NCI-H2196 treated with DMSO at 0.1 percent for 48 hours (cell line): ENCODE measurements around the gene DAPP1.
A peak's percentile ranks its signal among the peaks of the same experiment; 100 is the strongest.
"Not testable (repeated sequence)": the region's sequence is repeated elsewhere in the genome, so short reads cannot be mapped to it uniquely, and the experiment has no call there.

Experiments used
- DNase-seq: peaks from one replicate; lab custom pipeline; 2025; ENCODE audit not compliant: unreplicated experiment; lab: John Stamatoyannopoulos, UW

DAPP1 gene, protein sequence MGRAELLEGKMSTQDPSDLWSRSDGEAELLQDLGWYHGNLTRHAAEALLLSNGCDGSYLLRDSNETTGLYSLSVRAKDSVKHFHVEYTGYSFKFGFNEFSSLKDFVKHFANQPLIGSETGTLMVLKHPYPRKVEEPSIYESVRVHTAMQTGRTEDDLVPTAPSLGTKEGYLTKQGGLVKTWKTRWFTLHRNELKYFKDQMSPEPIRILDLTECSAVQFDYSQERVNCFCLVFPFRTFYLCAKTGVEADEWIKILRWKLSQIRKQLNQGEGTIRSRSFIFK

DNA sequence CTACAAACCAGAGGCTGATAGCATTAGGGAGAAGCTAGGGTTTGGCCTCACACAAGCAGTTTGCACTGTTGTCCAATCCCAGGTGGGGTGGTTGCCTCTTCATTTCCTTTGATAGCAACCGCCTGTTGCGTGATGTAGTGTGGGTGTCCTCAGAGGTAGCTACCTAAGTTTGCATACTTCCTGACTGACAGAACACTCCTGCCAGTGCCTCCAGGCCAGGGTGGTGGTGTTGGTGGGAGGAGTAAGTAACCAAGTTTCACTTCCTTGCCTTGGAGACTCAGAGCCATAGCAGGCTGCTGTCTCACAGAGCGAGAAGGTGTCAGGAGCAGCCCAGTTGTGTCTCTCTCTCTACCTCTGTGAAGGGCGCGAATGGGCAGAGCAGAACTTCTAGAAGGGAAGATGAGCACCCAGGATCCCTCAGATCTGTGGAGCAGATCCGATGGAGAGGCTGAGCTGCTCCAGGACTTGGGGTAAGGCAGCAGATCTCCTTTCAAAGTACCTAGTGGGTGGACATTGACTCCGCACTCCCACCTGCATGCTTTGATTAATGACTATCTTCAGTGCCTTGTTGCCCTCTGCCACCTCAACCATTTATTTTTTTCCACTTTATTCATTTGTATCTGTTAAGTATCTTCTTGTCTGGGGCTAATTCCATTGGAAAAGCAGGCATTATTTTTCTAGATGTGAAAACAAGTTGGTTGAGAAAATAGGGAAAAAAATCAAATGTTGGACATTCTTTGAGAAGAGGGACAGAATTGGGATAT is at the start of gene DAPP1:
DAPP1 (plus strand) TSS at position 283 of the 764 bp plus-strand sequence; CDS start at position 370, 87 bp downstream.
- DNase-seq = no peak

DNA sequence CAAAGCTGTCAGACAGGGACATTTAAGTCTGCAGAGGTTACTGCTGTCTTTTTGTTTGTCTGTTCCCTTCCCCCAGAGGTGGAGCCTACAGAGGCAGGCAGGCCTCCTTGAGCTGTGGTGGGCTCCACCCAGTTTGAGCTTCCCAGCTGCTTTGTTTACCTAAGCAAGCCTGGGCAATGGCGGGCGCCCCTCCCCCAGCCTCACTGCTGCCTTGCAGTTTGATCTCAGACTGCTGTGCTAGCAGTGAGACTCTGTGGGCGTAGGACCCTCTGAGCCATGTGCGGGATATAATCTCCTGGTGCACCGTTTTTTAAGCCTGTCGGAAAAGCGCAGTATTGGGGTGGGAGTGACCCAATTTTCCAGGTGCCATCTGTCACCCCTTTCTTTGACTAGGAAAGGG is 45.8 kb upstream of the DAPP1 start:
- DNase-seq = not testable (repeated sequence)

DNA sequence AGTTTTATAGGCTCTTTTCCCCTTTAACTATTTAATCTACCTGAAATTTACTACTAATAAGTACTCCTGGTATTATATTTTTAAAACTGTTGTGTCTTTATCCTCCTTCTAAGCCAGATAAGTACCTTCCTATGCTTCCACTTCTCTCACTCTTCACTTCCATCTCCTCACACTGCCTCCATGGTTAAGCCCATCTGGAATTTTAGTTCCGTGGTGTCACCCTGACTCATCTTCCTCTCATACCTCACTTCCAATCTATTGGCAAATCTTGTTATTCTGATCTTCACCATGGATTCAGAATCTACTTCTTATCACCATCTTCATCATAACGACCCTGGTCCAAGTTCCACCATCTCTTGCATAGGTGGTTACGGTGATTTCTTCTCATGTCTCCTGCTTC is 32.7 kb upstream of the DAPP1 start:
- no peak for DNase-seq

DNA sequence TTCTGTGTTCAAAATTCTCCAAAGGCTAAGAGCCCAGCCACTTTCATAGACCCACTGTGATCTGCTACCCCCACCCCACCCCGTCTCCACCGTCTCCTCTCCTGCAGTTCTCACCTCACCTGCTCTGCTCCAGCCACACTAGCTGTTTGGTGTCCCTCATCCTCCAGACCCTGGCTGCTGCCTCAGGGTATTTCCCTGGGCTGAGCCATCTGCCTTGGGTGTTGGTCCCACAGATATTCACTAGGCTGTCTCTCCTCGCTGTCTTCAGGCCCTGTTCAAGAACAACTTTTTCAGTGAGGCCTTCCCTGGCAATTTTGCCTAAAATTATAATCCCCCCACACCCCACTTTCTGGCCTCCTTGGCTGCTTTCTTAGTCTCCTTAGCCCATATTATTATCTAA is 31.8 kb upstream of the DAPP1 start:
- DNase-seq = no peak

DNA sequence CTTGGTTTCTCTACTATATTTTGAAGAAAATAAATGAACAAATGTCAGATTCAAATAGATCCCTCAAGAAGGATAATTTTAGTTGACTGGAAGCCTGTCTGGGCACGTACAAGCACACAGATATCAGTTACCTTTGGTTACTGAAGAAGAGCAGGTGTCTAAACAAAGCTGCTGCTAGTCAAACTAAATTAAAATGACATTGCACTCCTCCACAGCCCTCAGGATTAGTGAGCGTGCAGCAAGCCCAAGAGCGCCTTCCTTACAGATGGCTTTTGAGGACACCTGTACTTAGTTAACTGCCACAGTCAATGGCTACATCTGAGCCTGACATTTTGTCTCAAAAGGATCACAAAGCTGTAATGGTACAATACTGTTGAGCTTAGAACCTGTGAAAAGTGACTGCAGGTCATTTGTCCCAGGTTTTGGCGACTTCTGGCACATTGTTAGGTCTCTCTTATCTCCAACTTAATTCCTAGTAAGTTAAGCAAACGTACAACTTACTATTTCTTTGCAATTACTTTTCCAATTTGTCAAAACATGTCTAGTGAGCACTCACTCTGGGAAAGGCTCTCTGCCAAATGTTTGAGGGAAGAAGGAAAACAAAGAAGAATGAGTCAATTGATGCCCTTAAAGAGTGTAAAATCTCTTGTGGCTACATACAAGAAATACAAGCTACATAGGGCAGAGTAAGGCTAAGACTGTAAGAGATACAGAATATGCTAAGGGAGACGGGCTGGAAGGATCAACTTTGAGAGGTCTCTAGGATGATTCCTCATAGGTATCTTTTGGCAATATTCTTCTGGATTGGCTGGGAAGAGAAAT is 25.6 kb upstream of the DAPP1 start:
- DNase-seq = peak; percentile 57

DNA sequence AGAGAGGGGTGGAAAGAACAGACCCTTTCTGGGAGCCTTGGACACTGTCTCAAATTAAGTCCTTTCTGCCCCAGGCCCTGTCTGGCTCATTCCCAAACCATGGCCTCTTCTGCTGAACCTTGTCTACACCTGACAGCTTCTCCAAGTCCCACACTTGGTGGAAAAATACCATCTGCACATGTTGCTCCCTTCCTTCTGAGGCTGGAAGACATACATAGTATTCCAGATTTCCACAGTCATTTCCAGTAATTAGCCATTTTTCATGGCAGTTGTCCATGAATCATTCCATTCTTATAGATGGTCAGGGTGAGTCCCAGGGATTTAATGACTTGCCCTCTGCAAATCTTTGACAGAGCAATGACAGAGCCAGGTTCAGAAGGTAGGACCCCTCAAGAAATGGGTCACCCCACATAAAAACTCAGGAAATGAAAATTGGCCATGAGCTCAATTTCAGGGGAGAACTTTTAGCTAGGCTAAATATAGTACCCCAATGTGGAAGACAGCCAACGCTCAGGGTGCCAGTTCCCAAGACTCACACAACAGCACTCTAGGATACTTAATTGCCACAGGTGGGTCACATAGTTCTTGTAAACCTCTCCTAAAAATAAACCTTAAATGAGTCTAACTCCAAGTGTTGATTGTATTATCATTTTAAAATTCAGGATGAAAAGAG is 16.2 kb upstream of the DAPP1 start:
- no peak for DNase-seq

DNA sequence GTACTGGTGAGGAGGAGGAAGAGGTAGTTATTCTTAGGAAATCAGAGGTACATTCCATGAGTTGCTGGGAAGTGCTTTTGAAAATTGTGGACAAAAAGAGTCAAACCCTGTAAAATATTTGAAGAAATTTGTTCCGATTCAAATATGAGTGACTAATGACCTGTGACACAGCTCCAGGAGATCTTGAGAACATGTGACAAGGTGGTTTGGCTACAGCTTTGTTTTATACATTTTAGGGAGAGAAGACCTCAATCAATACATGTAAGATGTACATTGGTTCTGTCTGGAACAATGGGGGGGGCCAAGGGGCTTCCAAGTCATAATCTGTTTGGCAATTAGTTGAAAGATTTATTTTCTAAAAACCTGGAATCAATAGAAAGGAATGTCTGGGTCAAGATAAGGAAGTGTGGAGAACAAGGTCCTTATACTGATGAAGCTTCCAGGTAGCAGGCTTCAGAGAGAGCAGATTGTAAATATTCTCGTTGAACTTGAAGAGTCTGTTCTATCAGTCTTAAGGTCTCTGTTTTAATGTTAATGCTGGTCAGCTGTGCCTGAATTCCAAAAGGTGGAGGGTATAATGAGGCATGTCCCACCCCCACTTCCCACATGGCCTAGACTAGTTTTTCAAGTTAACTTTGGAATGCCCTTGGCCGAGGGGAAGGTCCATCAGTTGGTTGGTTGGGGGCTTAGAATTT is 15.5 kb upstream of the DAPP1 start:
- no peak for DNase-seq

DNA sequence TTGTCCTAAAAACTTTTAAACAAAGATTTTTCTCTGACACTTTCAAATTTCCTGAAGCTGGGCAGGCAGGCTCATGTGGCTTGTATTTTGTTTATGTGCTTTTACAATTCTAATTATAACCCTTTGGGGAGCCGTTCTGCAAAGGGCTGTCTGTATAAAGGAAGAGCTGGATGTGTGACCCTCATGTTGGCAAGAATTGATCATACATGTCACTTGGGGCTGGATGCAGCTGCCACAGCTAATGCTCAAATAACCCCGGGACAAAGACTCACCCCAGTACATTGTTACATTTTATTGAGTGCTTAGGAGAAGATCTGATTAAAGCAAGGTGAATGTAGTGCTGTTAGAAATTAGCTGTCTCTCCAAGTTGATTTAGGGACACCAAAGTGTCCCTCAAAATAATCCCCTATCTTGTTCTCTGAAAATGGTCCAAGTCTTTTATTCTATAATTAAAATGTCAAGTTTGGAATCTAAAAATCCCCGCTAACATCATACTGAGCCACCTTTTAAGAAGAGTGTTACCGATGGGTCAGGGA is 13.0 kb upstream of the DAPP1 start:
- no peak for DNase-seq

DNA sequence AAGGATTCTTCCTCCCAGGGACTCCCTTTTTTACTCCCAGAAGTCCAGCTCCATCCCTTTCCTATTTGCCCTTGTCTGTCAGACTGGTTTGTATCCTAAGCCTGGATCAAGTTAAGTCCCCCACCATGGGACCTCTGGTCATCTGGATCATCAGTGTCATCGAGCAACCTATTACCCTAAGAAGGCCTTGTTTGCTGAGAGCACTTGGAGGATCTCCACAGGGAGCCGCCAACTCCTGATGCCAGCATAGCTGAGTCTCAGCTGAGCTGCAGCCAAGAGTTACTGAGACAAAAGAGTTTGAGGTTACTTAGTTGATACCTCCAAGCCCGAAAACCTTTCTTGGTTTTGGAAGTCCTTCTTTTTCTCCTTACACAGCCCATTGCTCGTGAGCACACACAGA is 10.1 kb upstream of the DAPP1 start:
- DNase-seq = no peak

DNA sequence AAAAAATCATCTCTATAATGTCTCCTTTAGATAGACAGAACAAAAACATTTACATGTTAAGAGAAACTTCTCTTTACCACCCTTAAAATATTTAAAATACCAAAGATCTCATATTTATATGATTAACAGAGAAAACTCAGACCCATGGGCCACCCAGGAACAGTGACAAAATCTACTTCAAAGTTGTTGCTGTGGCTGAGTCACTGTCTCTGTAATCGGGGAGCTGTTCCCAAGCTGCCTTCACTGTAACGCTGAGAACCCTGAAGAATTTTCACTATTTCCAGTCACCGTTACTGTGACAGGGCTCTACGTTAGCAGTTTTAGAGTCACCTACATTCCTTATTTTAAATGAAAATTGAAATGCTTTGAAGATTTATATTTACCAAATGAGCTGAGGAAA is 9.0 kb upstream of the DAPP1 start:
- DNase-seq = no peak

DNA sequence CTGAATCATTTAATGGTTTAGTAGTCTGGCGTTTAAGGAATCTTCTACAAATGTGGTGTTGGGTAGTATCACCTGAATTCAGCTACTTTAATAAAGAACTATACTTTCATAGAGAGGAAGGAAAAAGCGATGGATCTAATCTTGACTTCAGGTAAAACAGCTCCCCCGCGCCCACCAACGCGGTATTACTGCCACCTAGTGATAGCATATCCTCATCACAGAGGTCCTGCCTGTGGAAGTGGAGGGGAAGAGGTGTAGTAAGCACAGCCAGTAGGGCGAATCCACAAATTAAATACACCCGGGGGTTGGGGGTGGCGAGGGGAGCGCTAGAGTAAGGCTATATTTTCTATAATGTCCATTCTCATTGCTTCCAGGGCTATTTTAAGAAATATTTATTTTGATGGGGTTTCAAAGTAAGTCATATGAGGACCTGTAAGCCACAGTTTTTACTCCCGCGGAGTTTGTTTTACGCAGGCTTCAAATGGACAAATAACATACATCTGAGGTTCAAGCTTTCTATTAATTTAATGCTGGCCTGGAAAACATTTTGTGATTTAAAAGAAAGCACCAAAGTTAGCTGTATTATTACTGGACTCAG is 8.3 kb upstream of the DAPP1 start:
- no peak for DNase-seq

DNA sequence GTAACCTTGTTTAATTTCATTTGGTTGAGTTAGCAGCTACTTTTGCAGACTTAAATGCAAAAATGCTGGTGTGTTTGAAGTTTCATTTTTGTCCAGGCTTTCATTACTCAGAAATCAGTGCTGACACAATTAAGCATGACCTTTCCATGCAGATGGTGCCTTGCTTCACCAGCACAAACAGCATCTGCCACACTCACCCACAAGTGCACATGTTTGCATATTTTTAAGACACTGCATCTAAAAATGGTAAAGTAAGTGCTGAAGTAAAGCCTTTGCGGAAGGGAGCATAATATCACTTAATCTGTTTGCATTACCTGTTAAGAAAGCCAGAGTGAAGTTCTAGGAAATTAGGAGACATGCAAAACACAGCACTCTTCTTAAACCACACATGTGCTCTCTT is 7.3 kb upstream of the DAPP1 start:
- no peak for DNase-seq

DNA sequence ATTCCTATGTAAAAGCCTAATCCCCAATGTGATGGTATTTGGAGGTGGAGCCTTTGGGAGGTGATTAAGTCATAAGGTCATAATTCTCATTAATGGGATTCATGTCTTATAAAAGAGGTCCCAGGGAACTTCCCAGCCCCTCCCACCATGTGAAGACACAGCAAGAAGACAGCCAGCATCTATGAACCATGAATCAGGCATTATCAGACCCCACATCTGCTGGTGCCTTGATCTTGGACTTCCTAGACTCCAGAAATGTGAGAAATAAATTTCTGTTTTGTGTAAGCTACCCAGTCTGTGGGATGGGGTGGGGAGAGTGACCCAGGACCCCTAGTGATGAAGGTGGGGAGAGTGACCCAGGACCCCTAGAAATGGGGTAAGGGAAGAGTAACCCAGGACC is 6.1 kb upstream of the DAPP1 start:
- DNase-seq = no peak

DNA sequence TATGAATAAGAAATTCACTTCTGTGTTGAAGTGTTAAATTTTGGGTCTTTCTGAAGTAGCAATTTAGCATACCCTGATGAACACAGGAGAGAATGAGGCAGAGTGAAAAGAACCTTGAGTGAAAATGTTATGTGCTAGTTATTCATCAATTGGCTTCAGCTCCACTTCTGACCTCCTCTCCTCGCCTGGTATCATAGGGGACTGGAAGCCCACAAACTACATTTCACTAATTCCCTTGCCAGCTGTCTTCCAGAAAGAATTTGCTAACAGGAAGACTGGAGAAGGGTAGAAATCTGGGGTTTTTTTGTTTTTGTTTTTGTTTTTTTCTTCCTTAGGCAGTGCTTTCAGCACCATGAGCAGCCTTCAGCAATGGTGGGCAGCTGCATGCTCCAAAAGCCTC is 5.5 kb upstream of the DAPP1 start:
- DNase-seq = no peak

DNA sequence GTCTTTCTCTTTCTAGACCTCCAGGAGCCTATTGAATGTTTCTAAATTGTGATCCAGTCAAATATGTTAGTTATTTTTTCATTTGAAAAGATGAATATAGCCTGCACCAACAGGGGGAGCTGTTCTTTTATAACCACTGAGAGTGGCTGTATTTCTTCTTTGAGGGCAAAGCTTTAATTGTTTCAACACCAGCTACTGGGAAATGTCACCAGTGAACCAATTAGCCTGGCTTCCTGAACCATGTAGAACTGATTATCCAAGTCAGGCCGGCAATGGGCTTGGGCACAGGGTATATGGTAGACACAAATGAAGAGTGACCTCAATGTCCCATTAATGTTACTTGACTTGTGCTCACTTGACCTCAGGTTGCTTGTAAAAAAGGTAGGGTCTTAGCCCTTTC is 4.8 kb upstream of the DAPP1 start:
- DNase-seq = no peak

DNA sequence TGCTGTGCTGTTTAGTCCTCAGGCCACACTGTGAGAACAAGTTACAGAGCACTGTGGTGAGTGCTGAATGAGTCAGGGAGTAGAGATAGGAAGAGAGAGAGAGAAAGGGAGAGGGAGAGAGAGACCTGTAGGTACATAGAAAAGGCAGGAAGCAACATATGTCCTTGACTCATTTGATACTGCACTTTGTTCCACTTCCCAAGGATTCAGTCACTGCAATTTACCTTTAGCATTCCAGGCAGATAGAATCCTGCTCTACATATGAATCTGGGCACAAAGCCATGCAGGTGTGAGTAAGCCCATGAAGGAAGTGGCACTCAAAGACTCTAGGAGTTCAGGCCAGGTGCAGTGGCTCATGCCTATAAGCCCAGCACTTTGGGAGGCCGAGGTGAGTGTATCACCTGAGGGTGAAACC is 1.0 kb upstream of the DAPP1 start:
- DNase-seq = peak; percentile 13

DNA sequence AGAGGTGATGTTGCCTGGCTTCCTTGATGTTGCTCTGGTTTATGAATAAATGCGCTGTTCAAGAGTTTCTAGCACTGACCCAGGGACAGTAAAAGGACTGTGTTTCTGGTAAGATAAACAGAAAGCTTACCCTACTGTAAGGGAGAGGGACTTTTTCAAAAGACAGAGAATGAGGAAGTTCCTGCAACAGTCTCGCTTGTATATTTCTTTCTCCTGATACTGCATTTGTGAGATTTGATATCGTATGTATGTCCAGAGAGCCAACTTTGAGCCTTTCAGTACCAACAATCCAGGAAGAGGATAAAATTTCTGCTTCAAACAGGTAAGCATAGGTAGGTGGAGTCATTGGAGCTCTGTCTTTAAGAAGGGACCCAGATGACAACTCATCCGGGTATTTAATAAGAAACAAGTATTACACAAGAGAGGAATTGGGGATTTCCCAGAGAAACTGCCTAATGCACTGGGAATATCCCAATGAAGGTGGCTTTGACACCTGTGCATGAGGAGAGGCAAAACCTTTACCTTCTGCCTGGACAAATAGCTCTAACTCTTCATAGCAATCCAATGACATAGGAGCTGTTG is 773 bp downstream of the DAPP1 start:
- DNase-seq = no peak

DNA sequence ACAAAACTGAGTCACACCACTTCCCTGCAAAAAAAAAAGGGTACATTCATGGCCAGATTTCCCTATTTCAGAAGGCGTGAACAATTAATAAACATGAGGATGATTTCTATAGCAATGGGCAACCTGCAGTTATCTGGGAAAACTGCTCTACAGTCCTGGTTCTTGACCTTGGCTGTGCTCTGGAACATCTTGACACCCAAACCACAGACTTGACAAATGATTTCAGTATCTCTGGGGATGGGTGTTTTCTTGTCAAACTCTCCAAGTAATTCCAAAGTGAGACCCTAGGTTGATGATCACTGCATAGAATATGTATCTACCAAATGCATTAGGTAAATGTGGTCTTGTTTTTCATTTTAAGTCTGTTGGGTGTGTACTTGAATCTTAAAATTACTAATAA is 2.0 kb downstream of the DAPP1 start:
- no peak for DNase-seq

DNA sequence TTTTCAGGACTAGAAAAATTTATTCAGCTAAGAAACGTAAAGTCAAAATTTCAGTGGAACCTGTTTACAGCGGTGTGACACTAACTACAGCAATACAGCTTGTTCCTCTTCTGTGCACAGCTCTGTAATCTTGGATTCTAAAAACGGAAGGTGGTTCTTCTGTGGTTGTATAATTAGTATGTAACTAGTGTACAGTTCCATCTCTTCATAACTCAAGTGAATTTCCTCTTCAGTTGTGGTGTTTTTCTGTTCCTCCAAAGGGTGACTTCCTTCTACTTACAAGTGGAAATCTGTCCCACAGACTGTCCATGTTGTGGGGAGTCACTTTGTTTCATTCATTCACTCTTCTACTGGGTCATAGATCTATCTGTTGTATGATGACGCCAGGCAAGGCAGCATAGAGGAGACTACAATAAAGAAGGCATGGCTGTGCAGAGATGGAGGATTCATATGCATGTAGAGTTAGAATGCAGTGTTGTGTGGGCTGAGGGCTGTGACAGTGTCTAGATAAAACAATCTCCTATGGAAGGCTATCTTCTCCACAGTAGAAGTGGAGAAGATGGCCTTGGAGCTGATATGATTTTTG is 5.4 kb downstream of the DAPP1 start:
- no peak for DNase-seq
